C4-2B (cell line): ENCODE data around the gene GSK3B.

Experiments
- H3K27ac ChIP-seq: fragments of 450-650 bp; 2 replicates; pipeline ENCODE4 v1.5.1; 2017
- ZFX ChIP-seq: fragments of 450-650 bp; IDR thresholded peaks from 2 replicates; pipeline ENCODE4 v1.6.1; 2017
- TF ChIP-seq, protein P1 (sequence below): fragments of 450-650 bp; conservative IDR thresholded peaks from 2 replicates; pipeline ENCODE4 v1.5.1; 2017; ENCODE audit warnings: mild to moderate bottlenecking

GSK3B gene

DNA sequence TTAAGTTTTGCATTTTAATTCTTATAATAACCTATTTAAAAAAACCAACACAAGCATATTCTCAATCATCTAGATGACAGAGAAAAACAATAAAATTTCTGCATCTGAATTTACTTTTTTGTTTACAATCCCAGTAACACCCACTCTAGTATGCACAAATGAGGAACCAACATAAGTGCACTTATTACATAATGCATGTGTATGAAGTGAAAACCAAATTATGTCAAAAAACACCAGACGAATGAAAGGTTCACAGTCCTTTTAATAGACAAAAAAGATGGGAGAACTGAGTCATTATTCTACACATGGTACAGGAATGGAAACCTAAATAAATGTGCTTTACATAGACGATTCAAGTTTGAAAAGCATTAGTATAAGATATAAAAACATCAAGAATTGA, 220.6 kb downstream of the GSK3B start:
- TF ChIP-seq, protein P1, sequence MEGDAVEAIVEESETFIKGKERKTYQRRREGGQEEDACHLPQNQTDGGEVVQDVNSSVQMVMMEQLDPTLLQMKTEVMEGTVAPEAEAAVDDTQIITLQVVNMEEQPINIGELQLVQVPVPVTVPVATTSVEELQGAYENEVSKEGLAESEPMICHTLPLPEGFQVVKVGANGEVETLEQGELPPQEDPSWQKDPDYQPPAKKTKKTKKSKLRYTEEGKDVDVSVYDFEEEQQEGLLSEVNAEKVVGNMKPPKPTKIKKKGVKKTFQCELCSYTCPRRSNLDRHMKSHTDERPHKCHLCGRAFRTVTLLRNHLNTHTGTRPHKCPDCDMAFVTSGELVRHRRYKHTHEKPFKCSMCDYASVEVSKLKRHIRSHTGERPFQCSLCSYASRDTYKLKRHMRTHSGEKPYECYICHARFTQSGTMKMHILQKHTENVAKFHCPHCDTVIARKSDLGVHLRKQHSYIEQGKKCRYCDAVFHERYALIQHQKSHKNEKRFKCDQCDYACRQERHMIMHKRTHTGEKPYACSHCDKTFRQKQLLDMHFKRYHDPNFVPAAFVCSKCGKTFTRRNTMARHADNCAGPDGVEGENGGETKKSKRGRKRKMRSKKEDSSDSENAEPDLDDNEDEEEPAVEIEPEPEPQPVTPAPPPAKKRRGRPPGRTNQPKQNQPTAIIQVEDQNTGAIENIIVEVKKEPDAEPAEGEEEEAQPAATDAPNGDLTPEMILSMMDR: no peak
- TF ChIP-seq ZFX: no peak
- H3K27ac ChIP-seq: no peak overlapping the region

DNA sequence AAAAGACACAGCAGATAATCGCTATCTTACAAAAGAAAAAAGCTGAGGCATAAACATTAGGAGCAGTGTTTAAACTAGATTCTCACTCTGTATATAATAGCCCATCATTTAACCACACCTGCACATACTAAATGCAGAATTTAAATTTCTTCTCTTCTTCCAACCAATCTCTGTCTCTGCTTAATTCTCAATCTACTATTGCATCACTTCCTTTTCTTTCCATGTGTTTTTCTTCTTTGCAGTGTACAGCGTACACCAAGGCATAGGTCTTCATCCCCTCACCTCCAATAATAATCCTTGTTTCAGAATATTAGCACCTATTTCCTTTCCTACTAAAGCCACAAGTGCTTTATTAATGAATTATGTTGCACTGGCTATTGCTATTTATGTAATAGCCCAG, 221.5 kb downstream of the GSK3B start:
- TF ChIP-seq, protein P1: no peak
- TF ChIP-seq ZFX: no peak
- H3K27ac ChIP-seq: no peak overlapping the region

DNA sequence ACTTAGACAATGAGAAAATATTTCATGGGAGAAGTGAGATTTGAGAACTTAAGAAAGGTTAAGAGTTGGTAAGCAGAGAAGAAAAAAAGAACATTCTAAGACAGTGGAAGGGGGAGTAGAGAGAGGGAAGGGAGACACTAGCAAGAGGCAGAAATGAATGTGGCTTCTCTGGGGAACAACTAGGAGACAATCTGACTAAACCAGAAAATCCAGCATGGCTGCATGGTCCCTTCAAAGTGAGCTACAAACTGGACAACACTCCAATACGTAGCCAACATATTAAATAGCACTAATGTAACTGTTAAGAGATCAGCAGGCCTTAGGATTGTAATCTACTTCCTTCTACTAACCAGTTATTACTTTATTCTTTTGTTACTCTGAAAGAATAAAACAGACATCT, 222.7 kb downstream of the GSK3B start:
- TF ChIP-seq ZFX: no peak
- TF ChIP-seq, protein P1: no peak
- no peak overlapping the region for H3K27ac ChIP-seq

DNA sequence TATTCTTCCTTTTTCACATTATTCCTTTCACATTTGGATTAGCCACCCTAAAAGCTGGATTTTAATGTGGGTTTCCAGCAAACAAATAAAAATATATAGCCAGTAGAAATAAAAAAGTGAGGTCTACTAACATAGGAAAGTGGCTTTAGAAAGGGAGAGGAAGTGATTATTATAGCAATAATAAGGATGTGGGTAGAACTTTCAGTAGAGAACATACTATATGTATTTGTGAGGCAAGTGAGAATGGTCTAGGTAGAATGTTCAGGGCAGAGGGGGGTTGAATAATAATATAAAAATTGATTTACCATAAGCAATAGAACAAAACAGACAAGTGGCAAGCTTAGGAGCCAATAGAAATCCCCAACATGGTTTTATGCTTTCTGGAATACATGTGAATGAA, 223.7 kb downstream of the GSK3B start:
- no peak for TF ChIP-seq ZFX
- TF ChIP-seq, protein P1: no peak
- H3K27ac ChIP-seq: no peak overlapping the region

DNA sequence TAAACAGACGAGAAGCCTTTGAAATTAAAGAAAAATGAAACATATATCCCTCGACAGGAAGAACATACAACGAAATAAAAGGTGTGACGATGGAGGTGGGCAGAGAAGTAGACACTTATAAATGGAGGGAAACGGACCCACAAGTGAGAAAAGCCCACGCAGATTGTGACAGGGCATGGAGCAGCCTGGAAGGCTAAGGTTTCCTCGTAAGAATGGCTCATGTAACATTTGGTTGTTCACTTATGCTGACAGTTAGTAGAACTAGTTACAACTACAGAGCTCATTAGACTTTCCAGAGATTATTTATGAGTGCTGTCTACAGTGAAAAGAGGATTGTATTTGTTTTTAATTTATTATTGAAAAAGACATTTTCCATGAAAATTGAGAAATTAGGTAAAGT, 229.8 kb downstream of the GSK3B start:
- no peak overlapping the region for H3K27ac ChIP-seq
- TF ChIP-seq, protein P1: no peak

DNA sequence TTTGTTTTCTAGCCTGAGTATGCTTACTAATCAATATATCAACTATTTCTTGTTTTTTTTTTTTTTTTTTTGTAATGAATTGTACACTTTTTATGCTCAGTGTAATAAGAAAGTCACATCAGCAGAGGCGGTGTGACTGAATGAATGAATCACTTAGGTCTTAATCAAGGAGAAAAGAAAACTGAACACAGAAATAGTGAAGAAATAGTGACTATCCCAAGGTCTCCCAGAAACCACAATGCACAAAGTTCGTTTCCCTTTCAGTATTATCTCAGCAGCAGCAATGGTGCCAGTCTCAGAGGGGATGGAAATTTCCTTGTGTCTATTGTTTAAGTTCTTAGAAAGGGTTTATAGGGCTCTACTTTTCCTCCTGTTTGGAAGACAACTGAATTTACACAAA, 231.6 kb downstream of the GSK3B start:
- TF ChIP-seq, protein P1: no peak
- no peak for TF ChIP-seq ZFX
- H3K27ac ChIP-seq: no peak overlapping the region

DNA sequence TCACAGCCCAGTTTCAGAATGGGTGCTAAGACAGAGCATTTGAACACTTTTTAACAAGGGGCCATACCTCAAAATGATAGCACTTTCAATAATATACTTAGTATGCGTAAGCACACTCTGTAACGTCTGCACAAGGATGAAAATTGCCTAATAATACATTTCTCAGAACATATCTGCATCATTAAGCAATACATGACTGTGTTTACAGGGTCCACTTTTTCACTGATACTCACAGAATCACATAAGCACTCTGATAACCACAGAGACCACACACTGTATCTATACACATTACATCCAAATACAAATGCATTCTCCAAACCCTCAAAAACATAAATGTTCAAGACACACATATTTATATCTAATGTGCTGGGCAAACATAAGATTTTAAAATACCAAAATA, 232.6 kb downstream of the GSK3B start:
- no peak overlapping the region for H3K27ac ChIP-seq
- no peak for TF ChIP-seq ZFX
- TF ChIP-seq, protein P1: no peak

DNA sequence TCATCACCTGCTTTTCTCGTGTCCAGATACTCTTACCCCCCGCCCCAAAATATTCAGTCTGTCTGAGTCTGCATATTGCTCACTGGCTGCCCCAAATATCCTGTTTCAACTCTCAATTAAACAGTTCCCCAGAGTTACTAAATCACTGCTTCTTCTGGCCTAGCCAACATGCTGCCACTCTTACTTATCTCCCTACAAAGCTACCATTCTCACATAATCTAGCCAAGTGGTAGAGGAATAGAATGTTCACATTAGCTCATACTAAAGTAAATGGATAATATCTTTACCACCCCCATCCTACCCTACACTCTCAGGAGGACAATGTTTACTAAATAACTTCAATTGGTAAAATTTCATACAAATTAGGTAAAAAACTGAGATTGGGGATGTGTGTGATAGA, 234.5 kb downstream of the GSK3B start:
- TF ChIP-seq, protein P1: no peak
- no peak for TF ChIP-seq ZFX
- no peak overlapping the region for H3K27ac ChIP-seq
